Activated naive CD8-positive, alpha-beta T cell (primary cell): ENCODE measurements around the gene XRCC6.
"Not testable (repeated sequence)": the region's sequence is repeated elsewhere in the genome, so short reads cannot be mapped to it uniquely, and the experiment has no call there.

Experiments used
- H3K27ac Mint-ChIP-seq: one replicate; pipeline ENCODE4 v1.8.0; 2021; ENCODE audit warnings: mixed read lengths
- H3K27me3 Mint-ChIP-seq: one replicate; pipeline ENCODE4 v1.8.0; 2021; ENCODE audit warnings: mixed read lengths
- H3K36me3 Mint-ChIP-seq: one replicate; pipeline ENCODE4 v1.8.0; 2021; ENCODE audit warnings: mixed read lengths
- H3K4me1 Mint-ChIP-seq: one replicate; pipeline ENCODE4 v1.8.0; 2021; ENCODE audit warnings: low read depth, mixed read lengths
- H3K4me3 Mint-ChIP-seq: one replicate; pipeline ENCODE4 v1.8.0; 2021; ENCODE audit warnings: mild to moderate bottlenecking, mixed read lengths
- H3K9me3 Mint-ChIP-seq: one replicate; pipeline ENCODE4 v1.8.0; 2021; ENCODE audit warnings: low read depth, mixed read lengths

XRCC6 gene

GRCh38 chr22:41676134-41676533, 55.0 kb downstream of the XRCC6 start:
- Mint-ChIP-seq H3K9me3 (no peaks in the 10 kb centered on the region), H3K36me3 (peaks cover 5% of the 10 kb centered on the region), H3K4me1 (peaks cover 33% of the 10 kb centered on the region), H3K27me3 (no peaks in the 10 kb centered on the region), H3K27ac (no peak overlapping the region), H3K4me3 (no peak overlapping the region)

GRCh38 chr22:41681616-41682015, 60.5 kb downstream of the XRCC6 start:
- Mint-ChIP-seq H3K36me3 (peaks cover 8% of the 10 kb centered on the region), H3K27ac (peak overlapping the region; percentile 98), H3K27me3 (no peaks in the 10 kb centered on the region), H3K4me3 (peak overlapping the region; percentile 99), H3K9me3 (no peaks in the 10 kb centered on the region), H3K4me1 (peaks cover 45% of the 10 kb centered on the region)

- peaks cover 47% of the 10 kb centered on the region for H3K4me1 Mint-ChIP-seq
- H3K4me3 Mint-ChIP-seq, result peak overlapping the region; percentile 99
- no peaks in the 10 kb centered on the region for H3K27me3 Mint-ChIP-seq
- peak overlapping the region; percentile 98 for H3K27ac Mint-ChIP-seq
- peaks cover 8% of the 10 kb centered on the region for H3K36me3 Mint-ChIP-seq
- no peaks in the 10 kb centered on the region for H3K9me3 Mint-ChIP-seq
Observed at GRCh38 chr22:41682033-41682807, 61.1 kb downstream of the XRCC6 start.

- Mint-ChIP-seq H3K4me3 (peak overlapping the region; percentile 99), H3K36me3 (peaks cover 5% of the 10 kb centered on the region), H3K9me3 (no peaks in the 10 kb centered on the region), H3K27ac (peak overlapping the region; percentile 98), H3K4me1 (peaks cover 51% of the 10 kb centered on the region), H3K27me3 (no peaks in the 10 kb centered on the region)
Observed at GRCh38 chr22:41683052-41683451, 62.0 kb downstream of the XRCC6 start.

GRCh38 chr22:41683616-41684015, 62.5 kb downstream of the XRCC6 start:
- Mint-ChIP-seq H3K27ac (no peak overlapping the region), H3K9me3 (no peaks in the 10 kb centered on the region), H3K4me1 (peaks cover 47% of the 10 kb centered on the region), H3K4me3 (peak overlapping the region; percentile 99), H3K36me3 (peaks cover 5% of the 10 kb centered on the region), H3K27me3 (no peaks in the 10 kb centered on the region)

- Mint-ChIP-seq H3K27ac (peak overlapping the region; percentile 70), H3K4me1 (peaks cover 49% of the 10 kb centered on the region), H3K27me3 (no peaks in the 10 kb centered on the region), H3K9me3 (no peaks in the 10 kb centered on the region), H3K36me3 (peaks cover 5% of the 10 kb centered on the region), H3K4me3 (peak overlapping the region; percentile 46)
Observed at GRCh38 chr22:41684194-41684593, 63.1 kb downstream of the XRCC6 start.

GRCh38 chr22:41686890-41687289, 65.8 kb downstream of the XRCC6 start:
- Mint-ChIP-seq H3K4me1 (peaks cover 40% of the 10 kb centered on the region), H3K4me3 (peak overlapping the region; percentile 97), H3K27ac (peak overlapping the region; percentile 98)
- H3K9me3 Mint-ChIP-seq, H3K27me3 Mint-ChIP-seq, H3K36me3 Mint-ChIP-seq: not testable (repeated sequence)

- Mint-ChIP-seq H3K4me1 (peaks cover 34% of the 10 kb centered on the region), H3K36me3 (no peaks in the 10 kb centered on the region), H3K4me3 (peak overlapping the region; percentile 97), H3K9me3 (no peaks in the 10 kb centered on the region), H3K27me3 (no peaks in the 10 kb centered on the region), H3K27ac (peak overlapping the region; percentile 98)
Observed at GRCh38 chr22:41687901-41688364, 66.8 kb downstream of the XRCC6 start.

GRCh38 chr22:41688365-41689211, 67.5 kb downstream of the XRCC6 start, which contains the start of gene SNU13:
Gene SNU13, minus strand, starts transcription at chr22:41688867. Its CDS starts 71 bp downstream, at chr22:41688796.
- H3K4me3 Mint-ChIP-seq, result peak within 1 kb of the TSS; percentile 97

GRCh38 chr22:41690476-41690875, 69.4 kb downstream of the XRCC6 start:
- no peaks in the 10 kb centered on the region for H3K9me3 Mint-ChIP-seq
- peak overlapping the region; percentile 97 for H3K4me3 Mint-ChIP-seq
- H3K27me3 Mint-ChIP-seq, result no peaks in the 10 kb centered on the region
- H3K4me1 Mint-ChIP-seq, result peaks cover 25% of the 10 kb centered on the region
- no peaks in the 10 kb centered on the region for H3K36me3 Mint-ChIP-seq
- peak overlapping the region; percentile 78 for H3K27ac Mint-ChIP-seq

More at GRCh38 chr22:41688365-41689211, 67.5 kb downstream of the XRCC6 start, which contains the start of gene SNU13:
- Mint-ChIP-seq H3K27me3 (no peaks in the 10 kb centered on the region), H3K9me3 (no peaks in the 10 kb centered on the region), H3K36me3 (no peaks in the 10 kb centered on the region), H3K27ac (peak within 1 kb of the TSS; percentile 98), H3K4me1 (peaks cover 30% of the 10 kb centered on the region)

GRCh38 chr22:41695211-41695610, 74.1 kb downstream of the XRCC6 start:
- H3K36me3 Mint-ChIP-seq, result peaks cover 3% of the 10 kb centered on the region
- H3K27me3 Mint-ChIP-seq, result no peaks in the 10 kb centered on the region
- no peak overlapping the region for H3K4me3 Mint-ChIP-seq
- no peaks in the 10 kb centered on the region for H3K9me3 Mint-ChIP-seq
- H3K4me1 Mint-ChIP-seq, result peaks cover 12% of the 10 kb centered on the region
- no peak overlapping the region for H3K27ac Mint-ChIP-seq

GRCh38 chr22:41696703-41697102, 75.6 kb downstream of the XRCC6 start:
- Mint-ChIP-seq H3K36me3 (peaks cover 3% of the 10 kb centered on the region), H3K9me3 (no peaks in the 10 kb centered on the region), H3K27ac (peak overlapping the region; percentile 66), H3K4me3 (no peak overlapping the region), H3K27me3 (no peaks in the 10 kb centered on the region), H3K4me1 (peaks cover 8% of the 10 kb centered on the region)

- no peaks in the 10 kb centered on the region for H3K27me3 Mint-ChIP-seq
- peaks cover 3% of the 10 kb centered on the region for H3K36me3 Mint-ChIP-seq
- H3K4me3 Mint-ChIP-seq, result no peak overlapping the region
- no peaks in the 10 kb centered on the region for H3K9me3 Mint-ChIP-seq
- H3K27ac Mint-ChIP-seq, result peak overlapping the region; percentile 66
- peaks cover 8% of the 10 kb centered on the region for H3K4me1 Mint-ChIP-seq
Observed at GRCh38 chr22:41697126-41697775, 76.2 kb downstream of the XRCC6 start.

- peaks cover 8% of the 10 kb centered on the region for H3K4me1 Mint-ChIP-seq
- H3K27ac Mint-ChIP-seq, result peak within 1 kb of the TSS; percentile 91
- H3K36me3 Mint-ChIP-seq, result peaks cover 3% of the 10 kb centered on the region
- no peaks in the 10 kb centered on the region for H3K9me3 Mint-ChIP-seq
- no peaks in the 10 kb centered on the region for H3K27me3 Mint-ChIP-seq
- peak within 1 kb of the TSS; percentile 82 for H3K4me3 Mint-ChIP-seq
Observed at GRCh38 chr22:41699264-41700107, 78.4 kb downstream of the XRCC6 start, which contains the start of gene MEI1. Gene MEI1, plus strand, starts transcription at chr22:41699503. Its CDS starts 36 bp downstream, at chr22:41699539.
